ENCODE data around the gene MAP7D1.

The MAP7D1 gene

DNA sequence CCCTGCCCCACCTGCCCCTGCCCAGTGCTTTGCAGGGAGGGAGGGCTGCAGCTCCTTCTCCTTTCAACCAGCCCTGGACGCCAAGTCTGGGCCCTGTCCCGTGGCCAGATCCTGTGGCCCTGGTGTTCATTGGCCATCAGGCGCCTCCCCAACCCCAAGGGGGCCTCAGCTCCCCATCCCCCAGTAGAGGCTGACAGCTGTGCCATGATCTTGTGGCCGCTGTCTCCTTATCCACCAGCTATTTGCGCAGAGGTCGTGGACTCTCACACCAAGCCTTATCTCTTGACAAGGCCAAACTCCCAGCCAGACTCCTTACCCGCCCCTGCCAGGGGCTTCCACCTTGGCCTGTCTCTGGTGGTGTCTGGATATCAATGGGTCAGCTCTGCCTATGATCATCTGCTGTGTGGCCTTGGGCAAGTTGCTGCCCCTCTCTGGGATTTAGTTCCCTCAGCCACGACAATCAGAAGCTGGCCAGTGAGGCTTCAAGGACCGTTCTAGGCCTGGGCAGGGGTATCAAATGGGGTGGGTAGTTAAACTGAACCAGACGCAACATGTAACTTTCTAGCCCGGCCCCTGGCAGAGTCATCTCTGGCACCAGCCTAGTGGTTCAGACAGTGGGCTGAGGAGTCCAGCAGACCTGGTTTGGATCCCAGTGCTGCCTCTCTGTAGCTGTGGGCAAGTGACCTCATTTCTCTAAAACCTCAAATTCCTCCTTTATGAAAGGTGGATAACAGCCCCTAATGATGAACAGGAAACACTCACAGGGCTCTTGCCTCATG lies 27.6 kb upstream of the MAP7D1 start:
- DNase-seq = no peak

DNA sequence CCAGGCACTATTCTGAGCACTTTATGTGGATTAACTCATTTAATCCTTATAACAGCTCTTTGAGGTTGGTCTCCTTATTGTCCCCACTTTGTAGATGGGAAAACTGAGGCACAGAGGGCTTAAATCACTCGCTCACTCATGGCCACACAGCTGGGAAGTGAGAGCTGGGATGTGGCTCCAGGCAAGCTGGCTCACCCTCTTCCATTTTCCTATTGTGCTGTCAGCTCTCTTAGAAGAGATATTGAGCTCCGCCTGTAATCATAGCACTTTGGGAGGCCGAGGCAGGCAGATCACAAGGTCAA lies 27.1 kb upstream of the MAP7D1 start:
- DNase-seq = no peak

DNA sequence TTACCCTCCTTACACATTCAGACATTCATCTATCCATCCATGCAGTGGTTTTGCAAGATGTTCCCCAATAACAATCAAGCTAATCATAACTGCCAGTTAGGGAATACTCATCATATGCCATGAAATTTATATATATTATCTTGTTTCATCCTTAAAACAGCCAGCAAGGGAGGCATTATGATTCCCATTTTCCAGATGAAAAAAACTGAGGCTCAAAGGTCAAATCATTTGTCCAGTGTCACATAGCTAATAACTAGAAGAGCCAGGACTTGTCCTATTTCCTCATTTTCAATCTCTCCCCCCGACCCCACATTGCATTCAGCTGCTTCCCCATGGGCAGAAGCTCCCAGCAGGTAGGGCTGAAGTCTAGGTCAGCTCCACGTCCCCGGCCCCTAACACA lies 23.9 kb upstream of the MAP7D1 start:
- DNase-seq = no peak

DNA sequence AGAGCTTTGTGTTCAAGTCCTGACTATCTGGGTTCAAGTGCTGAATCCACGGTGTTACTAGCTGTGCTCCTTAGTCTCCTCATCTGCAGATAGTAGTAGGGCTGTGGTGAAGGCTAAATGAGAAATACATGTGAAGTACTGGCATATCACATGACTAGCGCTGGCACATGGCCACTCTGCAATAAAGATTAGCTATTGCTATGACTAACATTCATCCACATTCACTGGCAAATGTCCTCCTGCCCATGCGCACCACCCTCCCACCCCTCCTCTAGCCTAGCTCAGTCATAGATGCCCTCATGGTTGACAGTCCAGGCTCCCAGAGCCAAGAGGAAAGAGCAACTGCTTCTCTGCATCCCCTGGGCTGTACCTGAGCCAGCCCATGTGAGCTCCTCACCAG lies 22.5 kb upstream of the MAP7D1 start:
- no peak for DNase-seq

DNA sequence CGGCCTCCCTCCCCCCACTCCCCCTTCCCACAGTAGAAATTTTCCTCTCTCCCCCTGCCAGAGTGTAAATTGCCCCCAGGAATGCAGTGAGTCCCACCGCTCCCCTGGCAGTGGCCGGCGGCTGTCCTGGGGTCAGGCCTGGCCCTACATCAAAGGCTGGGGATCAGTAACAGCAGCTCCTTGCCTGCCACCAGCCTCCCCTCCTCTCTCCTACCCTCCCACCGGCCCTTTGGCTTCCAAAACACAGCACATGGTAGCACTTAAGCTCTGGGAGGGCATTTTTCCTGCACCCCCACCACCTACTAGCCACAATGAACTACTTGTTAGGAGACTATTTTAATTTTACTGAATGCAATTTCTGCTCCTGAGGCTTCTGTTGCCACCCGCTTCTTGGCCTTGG lies 21.9 kb upstream of the MAP7D1 start:
- DNase-seq = no peak

DNA sequence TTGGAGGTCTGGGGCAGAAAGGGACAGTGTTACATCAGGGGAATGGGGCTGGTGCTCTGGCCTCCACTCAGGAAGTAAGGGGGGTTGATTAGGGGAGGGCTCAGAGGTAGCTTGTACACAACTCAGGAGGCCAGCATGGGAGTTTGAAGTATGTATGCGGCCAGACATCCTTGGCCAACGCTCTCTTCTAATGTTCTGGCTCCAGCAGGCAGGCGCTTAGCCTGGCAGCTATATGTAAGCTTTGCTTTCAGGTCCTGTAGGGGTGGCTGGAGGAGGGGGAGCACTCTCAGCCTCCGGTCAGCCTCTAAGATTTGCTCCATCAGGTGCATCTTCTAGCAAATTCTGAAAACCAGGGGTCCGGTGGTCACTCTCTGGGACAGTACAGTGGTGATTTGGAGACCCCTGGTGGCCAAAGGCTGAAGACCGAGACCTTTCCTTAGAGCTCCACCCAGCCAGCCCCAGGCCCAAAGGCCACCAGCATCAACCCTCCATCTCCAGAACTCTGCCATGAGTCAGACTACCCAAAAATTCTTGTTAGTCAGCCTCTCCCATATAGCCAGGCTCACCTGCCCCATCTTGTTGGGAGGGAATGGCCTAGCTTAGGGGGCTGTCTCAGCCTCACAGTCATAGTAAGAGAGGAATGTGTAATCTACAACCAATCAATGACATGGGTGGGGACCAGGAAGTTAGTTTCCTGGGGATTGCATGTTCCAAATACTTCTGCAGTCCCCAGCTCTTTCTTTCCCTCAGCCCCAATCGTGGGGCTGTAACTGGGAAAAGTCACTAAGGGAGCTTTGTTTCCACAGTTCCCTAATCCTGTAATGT lies 21.2 kb upstream of the MAP7D1 start:
- peak; percentile 34 to 41 for DNase-seq

DNA sequence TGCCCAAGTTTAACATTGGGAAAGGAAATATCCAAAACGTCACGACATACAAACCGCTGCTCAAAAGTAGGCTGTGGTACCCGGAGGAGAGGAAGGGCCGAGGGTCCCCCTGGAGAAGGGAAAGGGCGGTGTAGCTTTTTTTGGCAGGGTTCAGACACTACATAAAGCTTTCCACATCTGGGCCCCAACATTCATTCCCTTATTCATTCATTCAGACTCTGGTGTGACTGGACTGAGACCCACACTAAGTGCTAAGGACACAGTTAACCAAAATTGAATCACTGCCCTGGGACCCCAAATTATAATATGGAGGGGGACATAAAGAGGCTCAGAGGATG lies 20.7 kb upstream of the MAP7D1 start:
- DNase-seq = no peak

DNA sequence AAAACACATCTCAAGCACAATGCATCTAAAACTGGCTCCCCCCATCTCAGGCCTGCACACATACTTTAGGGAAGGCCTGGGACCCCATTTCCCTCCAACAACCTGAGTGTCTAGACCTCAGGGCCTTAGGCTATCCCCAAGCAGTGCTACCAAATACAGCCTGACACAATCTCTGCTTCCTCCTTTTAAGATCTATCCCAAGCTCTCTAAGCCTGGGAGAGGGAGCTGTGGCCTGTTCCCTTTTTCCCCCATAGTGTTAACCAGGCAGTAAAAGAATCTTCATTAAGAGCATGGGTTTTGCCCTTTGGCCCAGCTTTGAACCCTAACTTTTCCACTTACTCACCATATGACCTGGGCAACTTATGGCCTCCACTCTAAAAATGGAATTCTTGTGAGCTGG lies 20.2 kb upstream of the MAP7D1 start:
- DNase-seq = no peak

DNA sequence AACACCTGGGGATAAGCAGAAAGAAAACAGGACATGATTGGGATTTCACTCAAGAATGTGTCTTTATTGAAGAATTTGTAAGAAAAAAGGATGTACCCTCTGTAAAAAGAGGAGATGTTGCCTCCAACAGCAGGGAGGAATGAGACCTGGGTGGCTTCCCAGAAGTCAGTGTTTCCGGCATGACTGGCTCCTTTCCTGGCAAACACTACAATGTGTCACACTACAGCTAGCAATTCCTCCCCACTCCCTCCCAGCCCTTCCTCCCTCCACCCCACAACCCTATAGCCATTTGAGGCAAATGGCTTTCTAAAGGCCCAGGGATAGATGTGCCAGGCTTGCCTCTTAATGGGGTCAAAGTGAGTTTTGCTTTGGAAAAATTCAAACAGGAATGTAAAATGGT lies 19.4 kb upstream of the MAP7D1 start:
- DNase-seq = no peak

DNA sequence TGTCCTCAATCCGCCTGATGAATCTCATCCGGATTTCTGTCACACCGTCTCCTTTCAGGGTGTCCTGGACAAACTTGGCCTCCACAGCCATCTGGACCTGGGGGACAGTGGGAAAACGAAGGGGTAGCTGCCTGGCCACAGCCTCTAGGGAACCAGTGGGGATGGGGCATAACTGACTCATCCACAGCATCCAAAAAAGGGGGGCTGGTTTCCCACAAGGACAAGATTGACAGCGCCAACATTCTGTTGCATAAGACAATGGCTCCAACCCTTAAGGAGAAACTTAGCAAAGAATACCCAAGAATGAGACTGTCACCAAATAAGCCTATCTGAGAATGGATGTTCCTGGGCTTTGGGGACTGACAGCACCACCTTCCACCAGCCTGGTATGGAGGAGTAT lies 18.7 kb upstream of the MAP7D1 start:
- no peak for DNase-seq

DNA sequence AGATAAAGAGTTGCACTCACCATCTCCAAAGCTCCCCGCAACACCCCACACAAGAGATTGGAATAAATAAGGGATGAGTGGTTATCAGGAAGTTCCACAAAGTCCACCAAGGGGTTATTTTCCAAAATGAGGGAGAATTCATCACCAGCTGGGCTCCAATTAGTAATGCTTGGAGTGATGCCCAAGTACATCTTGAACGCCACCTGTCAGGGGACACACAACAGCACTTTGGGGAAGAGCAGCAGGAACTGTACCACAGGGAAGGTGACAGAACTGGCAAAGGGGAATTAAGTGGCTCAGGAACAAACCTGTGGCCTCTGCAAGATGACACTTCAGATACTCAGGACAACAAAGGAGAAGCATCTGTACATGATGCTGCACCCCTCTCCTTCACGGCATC lies 18.2 kb upstream of the MAP7D1 start:
- no peak for DNase-seq

DNA sequence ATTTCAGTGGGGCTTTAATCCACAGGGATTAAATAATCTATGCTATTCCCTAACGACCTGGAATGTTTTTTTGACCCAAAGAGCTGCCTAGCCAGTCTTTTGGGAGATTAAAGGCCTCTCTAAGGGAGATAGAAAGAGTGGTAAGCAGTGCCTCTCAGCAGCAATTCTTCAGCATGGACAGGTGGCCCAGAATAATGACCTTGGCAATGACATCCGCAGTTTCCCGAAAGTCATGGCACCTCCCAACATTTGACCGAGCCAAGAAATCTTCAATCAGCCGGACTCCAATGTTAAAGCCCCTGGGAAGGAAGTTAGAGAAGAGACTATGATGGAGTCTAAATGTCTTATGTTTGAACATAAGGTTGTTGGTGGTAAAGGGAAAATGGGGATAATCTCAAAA lies 16.4 kb upstream of the MAP7D1 start:
- DNase-seq = no peak

DNA sequence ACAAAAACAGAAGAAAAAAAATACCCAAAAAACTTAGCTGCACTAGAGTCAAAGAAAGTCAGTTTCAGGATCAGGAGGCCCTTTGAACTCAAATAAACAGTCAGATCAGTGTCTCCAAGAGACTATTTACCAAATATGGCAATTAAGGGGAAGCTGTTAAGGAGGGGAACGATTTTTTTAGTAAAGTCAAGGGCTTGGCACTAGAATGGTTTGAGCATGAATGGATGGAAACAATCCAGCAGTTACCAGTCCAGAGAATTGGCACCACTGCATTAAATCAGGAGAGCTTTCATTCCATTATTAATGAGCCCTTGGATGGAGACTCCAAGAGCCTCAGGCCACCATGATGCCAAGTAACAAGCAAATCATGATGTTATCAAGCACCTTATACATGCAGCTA lies 13.8 kb upstream of the MAP7D1 start:
- no peak for DNase-seq

DNA sequence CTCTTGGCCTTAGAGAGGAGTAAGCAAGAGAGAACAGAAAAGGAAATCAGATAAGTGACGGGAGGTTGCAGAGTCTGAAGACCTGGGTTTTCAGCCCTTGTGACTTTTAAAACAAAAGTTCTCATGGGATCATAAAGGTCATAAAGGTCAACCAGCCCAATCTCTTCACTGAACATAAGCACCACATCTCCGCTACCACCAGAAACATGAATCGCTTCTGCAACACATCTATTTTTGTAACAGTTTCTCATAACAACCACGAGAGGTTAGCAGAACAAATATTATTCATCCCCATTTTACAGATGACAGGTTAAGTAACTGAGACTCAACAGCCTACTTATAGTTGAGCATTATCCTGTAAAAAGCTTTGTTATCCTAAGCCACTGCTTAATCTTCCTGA lies 12.5 kb upstream of the MAP7D1 start:
- DNase-seq = no peak

DNA sequence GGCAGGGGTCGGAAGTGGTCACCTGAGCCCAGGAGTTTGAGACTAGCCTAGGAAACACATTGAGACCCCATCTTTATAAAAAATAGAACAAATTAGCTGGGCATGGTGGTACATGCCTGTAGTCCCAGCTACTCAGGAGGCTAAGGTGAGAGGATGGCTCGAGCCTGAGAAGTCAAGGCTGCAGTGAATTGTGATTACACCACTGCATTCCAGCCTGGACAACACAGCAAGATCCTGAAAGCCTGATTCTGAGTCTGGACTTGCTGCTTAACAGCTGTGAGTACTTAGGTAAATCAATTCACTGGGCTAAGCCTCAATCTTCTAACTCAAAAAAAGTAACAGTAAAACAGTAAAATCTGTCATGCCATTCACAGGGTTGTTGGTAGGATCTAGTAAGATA lies 11.5 kb upstream of the MAP7D1 start:
- no peak for DNase-seq

DNA sequence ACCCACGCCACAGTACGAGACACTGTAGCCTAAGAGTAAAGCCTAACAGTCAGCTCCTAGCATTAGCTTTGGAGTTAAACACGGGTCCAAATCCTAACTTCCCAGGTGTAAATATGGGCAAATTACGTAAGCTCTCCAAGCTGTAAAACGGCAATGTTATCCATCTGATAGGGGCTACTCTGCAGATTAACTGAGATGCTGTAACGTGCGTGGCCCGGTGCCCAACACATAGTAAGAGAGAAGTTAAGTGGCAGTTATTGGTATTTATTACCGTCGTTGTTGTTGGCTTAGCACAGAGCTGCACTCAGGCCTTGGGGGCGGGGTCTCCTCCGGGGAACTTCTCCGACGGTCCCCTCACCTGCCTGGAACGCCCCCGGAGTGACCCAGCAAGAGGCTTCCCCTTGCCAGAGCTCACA lies 7.1 kb upstream of the MAP7D1 start:
- DNase-seq = no peak

DNA sequence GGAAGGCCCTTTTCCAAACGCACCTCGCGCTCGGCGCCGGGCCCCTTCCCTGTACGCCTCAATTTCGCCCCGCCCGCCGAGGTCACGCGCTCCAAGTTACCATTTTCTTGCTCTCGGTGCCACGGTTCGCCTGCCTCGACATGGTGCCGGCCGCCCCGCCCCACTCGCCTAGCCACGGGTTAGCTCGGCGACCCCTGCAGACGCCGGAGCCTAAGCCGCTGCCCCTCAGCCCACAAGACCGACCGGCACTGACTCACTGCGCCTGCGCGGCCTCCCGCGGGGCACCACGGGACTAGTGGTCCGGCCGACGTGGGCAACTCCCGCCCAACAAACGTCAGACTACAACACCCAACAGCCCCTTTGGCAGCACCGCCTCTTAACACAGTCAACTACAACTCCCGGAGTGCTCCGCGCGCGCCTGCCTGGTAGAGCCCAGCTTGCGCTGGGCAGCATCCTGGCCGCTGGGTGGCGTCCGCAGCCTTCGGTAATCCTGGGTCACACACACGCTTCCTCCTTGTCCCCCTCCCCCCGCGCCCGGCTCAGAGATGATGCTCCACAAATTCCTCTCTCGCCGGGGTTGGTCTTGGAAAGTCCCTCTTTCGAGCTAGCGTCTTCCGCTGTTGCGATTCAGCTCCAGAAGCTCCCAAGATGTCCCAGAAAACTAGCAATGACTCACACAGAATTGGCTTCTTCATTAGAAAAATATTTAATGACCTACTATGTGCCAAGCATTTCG lies 6.6 kb upstream of the MAP7D1 start, which contains the start of gene TRAPPC3:
Gene TRAPPC3, minus strand, starts transcription at position 250 of the 736 bp plus-strand sequence. Its CDS starts 108 bp downstream, at position 142.
- peak; percentile 100 for DNase-seq

DNA sequence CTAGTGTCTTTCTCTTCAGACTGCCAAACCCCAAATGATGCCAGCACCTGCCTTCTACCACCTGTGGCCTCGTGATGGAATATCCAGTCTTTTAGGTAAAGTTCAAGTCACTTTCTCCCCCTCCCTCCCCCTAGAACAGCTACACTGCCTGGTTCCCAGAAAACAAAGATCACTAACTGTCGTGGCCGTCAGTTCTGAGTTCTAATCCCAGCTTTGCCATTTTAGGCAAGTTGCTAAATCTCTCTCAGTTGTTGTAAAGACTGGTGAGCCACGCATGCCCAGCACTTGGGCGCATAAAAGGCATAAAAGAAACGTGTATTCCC lies 6.0 kb upstream of the MAP7D1 start:
- DNase-seq = no peak

DNA sequence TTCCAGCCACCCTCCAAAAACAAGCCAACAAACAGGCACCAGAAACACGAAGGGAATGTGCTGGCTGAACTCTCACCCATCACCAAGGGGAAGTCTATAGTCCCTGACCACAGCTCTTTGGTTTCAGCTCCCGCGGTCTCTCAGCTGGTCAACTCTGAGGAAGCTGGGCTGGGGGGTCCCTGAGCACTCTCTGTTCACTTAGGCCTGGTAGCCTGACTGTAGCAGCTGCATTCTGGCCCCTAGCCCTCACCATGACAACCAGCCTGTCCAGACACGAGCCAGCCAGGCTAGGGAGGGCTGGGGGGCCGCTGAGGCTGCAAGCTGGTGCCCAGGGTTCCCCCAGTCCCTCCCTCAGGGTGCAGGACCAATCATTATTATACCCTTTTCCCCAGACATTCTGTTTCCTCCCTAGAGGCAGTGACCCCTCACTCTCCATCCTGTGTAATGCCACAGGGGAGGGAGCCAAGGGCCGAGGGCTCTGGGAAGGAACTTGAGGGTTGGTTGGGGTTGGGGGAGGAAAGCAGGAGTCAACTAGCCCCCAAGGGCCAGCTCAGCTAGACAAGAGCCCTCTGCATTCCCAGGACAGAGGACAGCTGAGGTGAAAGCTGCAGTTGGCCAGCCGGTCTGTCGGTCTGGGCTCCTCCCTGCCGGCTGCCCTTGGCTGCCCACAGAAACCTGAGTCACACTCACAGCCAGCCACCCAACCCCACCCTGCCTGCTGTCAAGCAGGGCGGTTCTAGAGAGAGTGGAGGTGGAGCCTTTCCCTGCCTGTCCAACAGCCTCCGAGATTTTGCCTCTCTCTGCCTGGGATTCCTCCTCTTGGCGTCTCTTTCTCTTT lies 5.4 kb upstream of the MAP7D1 start:
- peak; percentile 78 to 85 for DNase-seq

DNA sequence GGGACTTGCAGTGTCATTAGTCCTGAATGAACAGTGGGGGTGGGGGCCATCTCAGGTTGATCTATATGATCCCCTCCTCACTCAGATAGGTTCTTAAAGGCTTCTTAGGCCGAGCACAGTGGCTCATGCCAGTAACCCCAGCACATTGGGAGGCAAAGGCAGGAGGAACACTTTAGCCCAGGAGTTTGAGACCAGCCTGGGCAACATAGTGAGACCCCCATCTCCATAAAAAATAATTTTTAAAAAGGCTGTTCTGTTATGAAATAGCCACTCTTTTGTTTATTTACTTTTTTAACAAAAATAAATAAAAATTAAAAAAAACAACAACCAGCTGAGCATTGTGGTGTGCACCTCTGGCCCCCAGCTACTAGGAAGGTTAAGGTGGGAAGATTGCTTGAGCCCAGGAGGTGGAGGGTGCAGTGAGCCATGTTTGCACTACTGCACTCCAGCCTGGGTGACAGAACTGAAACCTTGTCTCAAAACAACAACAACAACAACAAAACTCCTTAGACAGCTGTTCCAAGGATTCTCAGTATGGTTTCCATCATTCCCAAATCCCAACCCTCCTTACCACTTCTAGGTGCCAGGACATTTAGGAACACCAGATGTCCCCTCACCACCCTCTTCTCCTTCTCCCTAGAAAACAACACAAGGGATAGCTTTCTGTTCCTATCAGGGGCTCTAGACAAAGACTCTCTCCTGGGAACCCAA lies 4.7 kb upstream of the MAP7D1 start:
- DNase-seq = no peak

DNA sequence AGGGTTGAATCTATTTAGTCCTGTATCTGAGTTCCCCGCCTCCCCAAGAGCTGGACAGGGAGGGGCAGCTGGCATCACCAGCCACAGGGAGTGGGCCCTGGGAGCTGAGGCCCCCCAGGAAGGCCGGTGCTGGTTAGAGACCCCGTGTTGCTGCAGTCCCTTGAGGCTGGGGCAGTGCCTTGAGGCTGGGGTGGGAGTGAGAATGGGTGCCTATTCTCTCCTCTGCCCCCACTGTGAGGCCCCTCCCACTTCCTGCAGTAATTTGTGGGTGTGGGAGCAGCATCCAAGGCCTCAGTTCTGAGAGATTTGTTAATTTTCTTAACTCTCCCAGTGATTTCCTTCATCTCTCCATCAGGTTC lies 4.1 kb upstream of the MAP7D1 start:
- DNase-seq = peak; percentile 63 to 73

DNA sequence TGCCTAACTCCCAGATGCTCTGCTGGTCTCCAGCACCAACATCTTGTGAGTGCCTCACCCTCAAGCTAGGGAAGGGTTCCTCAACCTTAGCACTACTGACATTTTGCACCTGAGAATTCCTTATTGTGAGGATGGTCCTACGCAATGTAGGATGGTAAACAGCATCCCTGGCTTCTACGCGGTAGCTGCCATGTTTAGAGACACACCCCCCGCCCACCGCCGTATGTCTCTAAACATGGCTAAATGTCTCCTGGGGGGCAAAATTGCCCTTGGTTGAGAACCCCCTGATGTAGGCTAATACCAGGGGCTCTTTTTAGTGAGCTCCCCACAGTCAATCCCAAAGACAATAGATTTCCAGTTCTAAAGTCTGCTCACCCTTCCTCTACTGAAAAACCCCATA lies 2.5 kb upstream of the MAP7D1 start:
- no peak for DNase-seq

DNA sequence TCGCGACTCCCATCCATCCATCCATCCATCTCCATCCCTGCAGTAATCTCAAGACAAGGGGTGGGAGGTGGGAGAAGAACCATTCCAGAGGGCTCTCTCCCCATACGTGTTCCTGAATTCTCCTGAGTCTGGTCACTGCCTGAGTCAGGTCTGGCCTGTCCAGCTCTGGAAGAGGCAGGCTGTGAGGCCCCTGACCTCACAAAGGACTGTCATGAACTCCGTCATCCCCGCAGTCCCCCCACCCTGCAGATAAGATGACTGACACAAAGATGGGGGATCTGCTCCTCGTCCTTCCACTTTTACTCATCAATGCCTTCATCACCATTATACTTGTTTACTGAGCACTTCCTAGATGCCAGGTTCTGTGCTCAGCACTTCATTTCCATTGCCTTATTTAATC lies 1.6 kb upstream of the MAP7D1 start:
- DNase-seq = no peak

Measured in CD4-positive, alpha-beta T cell treated with Interleukin-4 for 1 hour (primary cell).